NOMO-1 (cell line): ENCODE results near the gene INHBE.
"Not testable (repeated sequence)": the region's sequence is repeated elsewhere in the genome, so short reads cannot be mapped to it uniquely, and the experiment has no call there.

Experiments
- DNase-seq, 2 experiments: peaks; one replicate each; lab custom pipeline; 2025; ENCODE audit not compliant: unreplicated experiment in 2 of 2; lab: John Stamatoyannopoulos, UW

Gene INHBE

GRCh38 chr12:57491393-57492280, 36.5 kb downstream of the INHBE start:
- peak in 1 of 2 experiments; percentile 6 for DNase-seq

GRCh38 chr12:57495051-57495701, 40.1 kb downstream of the INHBE start:
- DNase-seq: not testable (repeated sequence)

GRCh38 chr12:57496822-57497221, 41.7 kb downstream of the INHBE start:
- DNase-seq: no peak

DNA sequence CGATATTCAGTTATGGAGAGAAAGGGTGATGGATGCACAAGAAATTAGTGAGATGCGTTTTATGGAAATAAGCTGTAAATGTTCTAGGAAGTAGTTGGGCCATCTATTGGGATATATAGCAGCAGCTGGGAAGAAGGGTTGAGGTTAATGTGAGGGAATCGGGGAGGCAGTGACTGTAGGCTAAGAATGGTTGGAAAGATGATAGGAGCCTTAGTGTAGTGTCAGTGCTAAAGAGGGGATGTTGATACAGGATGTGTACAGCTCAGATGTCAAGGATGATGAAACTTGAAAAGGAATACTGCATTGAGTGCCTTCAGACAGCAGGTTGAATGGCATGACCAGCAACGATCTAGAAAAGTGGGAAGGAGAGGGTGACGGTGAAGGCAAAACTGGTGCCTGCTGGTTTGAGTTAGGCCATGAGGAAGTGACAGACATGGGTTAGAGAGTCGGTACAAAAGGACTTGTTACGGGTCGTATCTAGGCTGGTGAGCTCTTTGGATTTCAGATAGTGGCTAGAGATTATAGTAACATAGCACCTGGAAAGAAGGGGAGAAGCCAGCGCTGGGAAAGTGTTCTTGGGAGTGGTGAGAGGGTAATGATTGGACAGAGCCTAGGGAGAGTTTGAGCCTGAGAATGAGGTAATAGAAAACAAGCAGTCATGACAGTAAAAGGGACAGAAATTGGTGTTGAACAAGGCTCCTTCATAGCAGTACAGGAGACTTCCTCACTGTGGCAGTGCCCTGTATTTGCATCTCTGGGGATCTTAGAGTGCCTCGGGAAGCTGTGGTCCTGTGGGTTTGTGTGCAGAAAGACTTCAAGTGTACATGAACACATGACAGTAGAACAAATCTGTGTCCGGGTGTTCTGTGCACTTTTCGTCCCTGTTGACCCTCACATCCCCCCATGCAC, 42.4 kb downstream of the INHBE start:
- no peak for DNase-seq

DNA sequence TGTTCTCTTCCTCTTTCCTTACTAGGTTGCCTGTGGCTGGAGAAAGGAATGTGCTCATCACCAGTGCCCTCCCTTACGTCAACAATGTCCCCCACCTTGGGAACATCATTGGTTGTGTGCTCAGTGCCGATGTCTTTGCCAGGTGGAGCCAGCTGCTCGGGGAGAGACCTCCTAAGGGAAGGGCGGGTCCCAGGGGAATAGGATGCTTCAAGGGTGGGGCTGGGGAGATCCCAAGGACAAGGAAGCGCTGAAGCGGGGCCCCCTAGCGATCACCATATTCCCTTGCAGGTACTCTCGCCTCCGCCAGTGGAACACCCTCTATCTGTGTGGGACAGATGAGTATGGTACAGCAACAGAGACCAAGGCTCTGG, 43.0 kb downstream of the INHBE start:
- no peak for DNase-seq

GRCh38 chr12:57498571-57498970, 43.5 kb downstream of the INHBE start:
- DNase-seq: no peak

GRCh38 chr12:57500213-57500612, 45.1 kb downstream of the INHBE start:
- no peak for DNase-seq

- DNase-seq: not testable (repeated sequence)
Observed at GRCh38 chr12:57502311-57502969, 47.3 kb downstream of the INHBE start.

DNA sequence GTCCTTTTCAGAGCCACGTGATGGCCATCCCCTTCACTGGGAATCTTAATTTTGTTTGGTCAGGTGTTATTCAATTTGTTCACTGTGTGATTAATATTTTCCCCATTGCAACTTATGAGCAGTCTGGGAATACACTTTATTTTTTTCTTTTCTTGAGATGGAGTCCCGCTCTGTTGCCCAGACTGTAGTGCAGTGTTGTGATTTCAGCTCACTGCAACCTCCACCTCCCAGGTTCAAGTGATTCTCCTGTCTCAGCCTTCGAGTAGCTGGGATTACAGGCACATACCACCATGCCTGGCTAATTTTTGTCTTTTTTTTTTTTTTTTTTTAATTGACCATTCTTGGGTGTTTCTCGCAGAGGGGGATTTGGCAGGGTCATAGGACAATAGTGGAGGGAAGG, 51.4 kb downstream of the INHBE start:
- DNase-seq: not testable (repeated sequence)
